ENCODE data around the gene NALF2.

The NALF2 gene

GRCh38 chrX:69496183-69496582 is 7.9 kb upstream of the NALF2 start:
- no peak for DNase-seq (ENCODE audit: low spot score)
- Histone ChIP-seq H3K4me3 (no peak overlapping the region), H3K27ac (no peak overlapping the region)
- TF ChIP-seq CTCF (IDR thresholded peaks at IDR 0.05), result no peak

- H3K27ac ChIP-seq, result no peak overlapping the region
- no peak for DNase-seq (ENCODE audit: low spot score)
- no peak for TF ChIP-seq CTCF (IDR thresholded peaks at IDR 0.05)
- no peak overlapping the region for H3K4me3 ChIP-seq
These were observed 2.7 kb upstream of the NALF2 start for GRCh38 chrX:69501429-69501828.

GRCh38 chrX:69503228-69503781 is 821 bp upstream of the NALF2 start:
- no peak for TF ChIP-seq CTCF (IDR thresholded peaks at IDR 0.05)
- DNase-seq (ENCODE audit: low spot score), result no peak
- peak overlapping the region; percentile 71 for H3K4me3 ChIP-seq
- no peak overlapping the region for H3K27ac ChIP-seq

- Histone ChIP-seq H3K4me3 (peak overlapping the region; percentile 71), H3K27ac (no peak overlapping the region)
- TF ChIP-seq CTCF (IDR thresholded peaks at IDR 0.05), result no peak
- DNase-seq (ENCODE audit: low spot score), result no peak
These were observed 793 bp downstream of the NALF2 start for GRCh38 chrX:69504626-69505612.

GRCh38 chrX:69505772-69506616 is 1.9 kb downstream of the NALF2 start:
- peak overlapping the region; percentile 71 for H3K4me3 ChIP-seq
- H3K27ac ChIP-seq, result no peak overlapping the region
- no peak for DNase-seq (ENCODE audit: low spot score)
- TF ChIP-seq CTCF (IDR thresholded peaks at IDR 0.05), result no peak

- Histone ChIP-seq H3K4me3 (no peak overlapping the region), H3K27ac (no peak overlapping the region)
- TF ChIP-seq CTCF (IDR thresholded peaks at IDR 0.05), result no peak
- no peak for DNase-seq (ENCODE audit: low spot score)
These were observed 2.7 kb downstream of the NALF2 start for GRCh38 chrX:69506617-69507499.

Data from coronary artery (tissue), 2 donors.